Measurements from ENCODE around the gene DYRK4. TPM values are rescaled to one million over a fixed set of nuclear protein-coding genes. Genes with fewer than 3 reads are reported as not detected.

The DYRK4 gene
- total RNA-seq, 1 experiment from 2014 or later: 27.1 TPM

GRCh38 chr12:4540170-4540569 is 21.8 kb upstream of the DYRK4 start:
- no peaks in the 10 kb centered on the region for H4K20me1 ChIP-seq (ENCODE audit: insufficient read depth)
- ChIA-PET CTCF (no interaction called here), POLR2A (no interaction called here), RAD21 (ENCODE audit: low non-redundant PET in 1 of 2, low total read pairs in 2 of 2, uncharacterized antibody in 2 of 2, unreplicated experiment in 2 of 2) (no interaction called here)
- no peaks in the 10 kb centered on the region for H3K9me2 ChIP-seq (ENCODE audit: insufficient read depth)
- no peak overlapping the region for H2AFZ ChIP-seq (ENCODE audit: low read depth, low read length, poor library complexity, severe bottlenecking)
- peaks cover 61% of the 10 kb centered on the region for H3K79me2 ChIP-seq (ENCODE audit: insufficient read depth, low read length)
- no peak for TF ChIP-seq TCF7L2 (IDR thresholded peaks at IDR 0.05; ENCODE audit: borderline replicate concordance, extremely low read depth, insufficient read depth, insufficient read length)
- TF ChIP-seq SRF (IDR thresholded peaks at IDR 0.05; ENCODE audit: low read depth): no peak
- no peak for TF ChIP-seq CEBPB (IDR thresholded peaks at IDR 0.05; ENCODE audit: low read depth)
- TF ChIP-seq SP1 (IDR thresholded peaks at IDR 0.05; ENCODE audit: low read depth): no peak
- no peak for TF ChIP-seq FOSL1 (IDR thresholded peaks at IDR 0.05; ENCODE audit: low read depth)
- TF ChIP-seq ZNF274 (IDR thresholded peaks at IDR 0.05; ENCODE audit: low read depth, low read length): no peak
- no peak for TF ChIP-seq EZH2 (IDR thresholded peaks at IDR 0.05)
- no peak for TF ChIP-seq EZH2phosphoT487 (IDR thresholded peaks at IDR 0.05; ENCODE audit: borderline replicate concordance)
- no peak for TF ChIP-seq REST (IDR thresholded peaks at IDR 0.05; ENCODE audit: low read depth)
- TF ChIP-seq POLR2AphosphoS5 (IDR thresholded peaks at IDR 0.05; ENCODE audit: low read depth, low read length): no peak
- TF ChIP-seq ZBTB33 (IDR thresholded peaks at IDR 0.05; ENCODE audit: extremely low read depth, insufficient replicate concordance, low read length): no peak
- TF ChIP-seq CBX3 (IDR thresholded peaks at IDR 0.05; ENCODE audit: low read depth): no peak
- no peak for TF ChIP-seq YY1 (IDR thresholded peaks at IDR 0.05; ENCODE audit: extremely low read depth, insufficient replicate concordance, low read depth, low read length)
- no peak for TF ChIP-seq SIN3A (IDR thresholded peaks at IDR 0.05; ENCODE audit: low read depth)
- no peak for TF ChIP-seq EGR1 (IDR thresholded peaks at IDR 0.05; ENCODE audit: low read depth)
- TF ChIP-seq POLR2A (IDR thresholded peaks at IDR 0.05; ENCODE audit: borderline replicate concordance, extremely low read depth, insufficient read depth, insufficient read length): no peak
- peaks cover 12 to 18% of the 10 kb centered on the region in 2 experiments for H3K4me1 ChIP-seq (ENCODE audit: control insufficient read depth in 1 of 2, insufficient read depth in 2 of 2, low read length in 2 of 2)
- no TSS peak for BruUV-seq (replicated peaks)
- intact Hi-C loops (cut with micrococcal nuclease): no loop called here
- H3K9me3 ChIP-seq (ENCODE audit: control insufficient read depth in 1 of 2, insufficient read depth in 1 of 2, low read depth in 1 of 2, low read length in 2 of 2): no peaks in the 10 kb centered on the region
- no peak for DNase-seq (ENCODE audit: low read depth, low spot score)
- peak overlapping the region; percentile 92 for H3K9ac ChIP-seq (ENCODE audit: low read length)
- peak overlapping the region; percentile 82 for H3K4me2 ChIP-seq (ENCODE audit: low read length)
- H3K27me3 ChIP-seq (ENCODE audit: insufficient read depth, low read length): no peaks in the 10 kb centered on the region
- peaks cover 19% of the 10 kb centered on the region in 2 experiments; a peak in 3 of 4 replicates for H3K36me3 ChIP-seq (ENCODE audit: control insufficient read depth in 1 of 2, insufficient read depth in 2 of 2, low read length in 2 of 2)
- peak overlapping the region; percentile 92 to 96 for H3K4me3 ChIP-seq (replicated peaks in 1 of 2; ENCODE audit: low read depth in 1 of 2, low read length in 2 of 2)
- no peak overlapping the region for H3K27ac ChIP-seq (ENCODE audit: low read depth, low read length)
- no peak for ATAC-seq

All from HCT116 (cell line).